ENCODE data around the gene PLAAT5. TPM values are rescaled to one million over a fixed set of nuclear protein-coding genes. Genes with fewer than 3 reads are reported as not detected.
"Not testable (repeated sequence)": the region's sequence is repeated elsewhere in the genome, so short reads cannot be mapped to it uniquely, and the experiment has no call there.

PLAAT5 gene
- total RNA-seq, 3 donors from 2014 or later (not counting 1 experiment from before 2014, with no cell fraction given) = 0.59 to 3.0 (median 0.95) TPM

GRCh38 chr11:63444160-63444559 is 46.8 kb downstream of the PLAAT5 start:
- no peak overlapping the region for H3K27ac ChIP-seq (ENCODE audit: low read length)
- no peaks in the 10 kb centered on the region for H3K36me3 ChIP-seq (ENCODE audit: control insufficient read depth, insufficient read depth, low read length)
- ATAC-seq (no peak), DNase-seq (no peak)
- H3K4me1 ChIP-seq (ENCODE audit: control insufficient read depth, insufficient read depth, low read length) = no peaks in the 10 kb centered on the region
- 80% methylated on average over 1 of the region's 2 CpGs for WGBS (ENCODE audit: insufficient coverage)
- H3K27me3 ChIP-seq (ENCODE audit: control insufficient read depth, insufficient read depth, low read length) = no peaks in the 10 kb centered on the region
- Mint-ChIP-seq H3K27me3 (ENCODE audit: low read depth in 2 of 2) (peaks cover 0 to 27% of the 10 kb centered on the region in 2 donors), H3K4me1 (peaks cover 21 to 40% of the 10 kb centered on the region in 2 donors), H3K36me3 (no peaks in the 10 kb centered on the region), H3K4me3 (no peak overlapping the region), H3K27ac (no peak overlapping the region), H3K9me3 (no peaks in the 10 kb centered on the region)
- no peaks in the 10 kb centered on the region for H3K9me3 ChIP-seq (ENCODE audit: control insufficient read depth, insufficient read depth, low read length)
- TF ChIP-seq CTCF (IDR thresholded peaks at IDR 0.05) = no peak
- intact Hi-C loops (cut with micrococcal nuclease) = no loop called here
- no peak overlapping the region for H3K4me3 ChIP-seq (ENCODE audit: low read length)

GRCh38 chr11:63443714-63444113 is 47.3 kb downstream of the PLAAT5 start:
- Mint-ChIP-seq H3K4me3 (no peak overlapping the region), H3K9me3 (no peaks in the 10 kb centered on the region), H3K36me3 (no peaks in the 10 kb centered on the region), H3K27ac (no peak overlapping the region), H3K27me3 (ENCODE audit: low read depth in 2 of 2) (peaks cover 0 to 27% of the 10 kb centered on the region in 2 donors), H3K4me1 (peaks cover 20 to 38% of the 10 kb centered on the region in 2 donors)
- H3K4me1 ChIP-seq (ENCODE audit: control insufficient read depth, insufficient read depth, low read length) = no peaks in the 10 kb centered on the region
- H3K27ac ChIP-seq (ENCODE audit: low read length) = no peak overlapping the region
- no peaks in the 10 kb centered on the region for H3K36me3 ChIP-seq (ENCODE audit: control insufficient read depth, insufficient read depth, low read length)
- no peaks in the 10 kb centered on the region for H3K27me3 ChIP-seq (ENCODE audit: control insufficient read depth, insufficient read depth, low read length)
- intact Hi-C loops (cut with micrococcal nuclease) = no loop called here
- no peak overlapping the region for H3K4me3 ChIP-seq (ENCODE audit: low read length)
- TF ChIP-seq CTCF (IDR thresholded peaks at IDR 0.05) = no peak
- no peak for ATAC-seq
- H3K9me3 ChIP-seq (ENCODE audit: control insufficient read depth, insufficient read depth, low read length) = no peaks in the 10 kb centered on the region
- 85% methylated on average over 1 of the region's 1 CpG for WGBS (ENCODE audit: insufficient coverage)
- DNase-seq = no peak

GRCh38 chr11:63435831-63436230 is 55.1 kb downstream of the PLAAT5 start:
- H3K36me3 Mint-ChIP-seq, H3K27ac Mint-ChIP-seq: not testable (repeated sequence)
- 14% methylated on average over 3 of the region's 4 CpGs for WGBS (ENCODE audit: insufficient coverage)

GRCh38 chr11:63435351-63435750 is 55.6 kb downstream of the PLAAT5 start:
- H3K27me3 Mint-ChIP-seq (ENCODE audit: low read depth in 2 of 2) = peaks cover 28 to 49% of the 10 kb centered on the region in 2 donors
- H3K4me1 ChIP-seq (ENCODE audit: control insufficient read depth, insufficient read depth, low read length); ATAC-seq; DNase-seq; H3K27ac ChIP-seq (ENCODE audit: low read length); H3K4me1 Mint-ChIP-seq; H3K4me3 ChIP-seq (ENCODE audit: low read length); H3K9me3 ChIP-seq (ENCODE audit: control insufficient read depth, insufficient read depth, low read length); H3K36me3 Mint-ChIP-seq; H3K36me3 ChIP-seq (ENCODE audit: control insufficient read depth, insufficient read depth, low read length); H3K4me3 Mint-ChIP-seq; H3K27me3 ChIP-seq (ENCODE audit: control insufficient read depth, insufficient read depth, low read length); H3K27ac Mint-ChIP-seq; intact Hi-C loops (cut with micrococcal nuclease); H3K9me3 Mint-ChIP-seq: not testable (repeated sequence)
- 81% methylated on average over 15 of the region's 22 CpGs for WGBS (ENCODE audit: insufficient coverage)

More at GRCh38 chr11:63435831-63436230, 55.1 kb downstream of the PLAAT5 start:
- H3K4me3 ChIP-seq (ENCODE audit: low read length); H3K27ac ChIP-seq (ENCODE audit: low read length); ATAC-seq; H3K9me3 Mint-ChIP-seq; DNase-seq; H3K4me3 Mint-ChIP-seq; intact Hi-C loops (cut with micrococcal nuclease); H3K36me3 ChIP-seq (ENCODE audit: control insufficient read depth, insufficient read depth, low read length); H3K4me1 Mint-ChIP-seq; H3K9me3 ChIP-seq (ENCODE audit: control insufficient read depth, insufficient read depth, low read length); H3K27me3 ChIP-seq (ENCODE audit: control insufficient read depth, insufficient read depth, low read length); H3K4me1 ChIP-seq (ENCODE audit: control insufficient read depth, insufficient read depth, low read length): not testable (repeated sequence)
- peaks cover 28 to 49% of the 10 kb centered on the region in 2 donors for H3K27me3 Mint-ChIP-seq (ENCODE audit: low read depth in 2 of 2)

- not testable (repeated sequence) for H3K4me3 Mint-ChIP-seq
These were observed 60.2 kb downstream of the PLAAT5 start for GRCh38 chr11:63430731-63431130.

More at GRCh38 chr11:63430731-63431130, 60.2 kb downstream of the PLAAT5 start:
- WGBS (ENCODE audit: insufficient coverage) = 90% methylated on average over 2 of the region's 2 CpGs
- H3K27ac ChIP-seq (ENCODE audit: low read length); H3K27me3 ChIP-seq (ENCODE audit: control insufficient read depth, insufficient read depth, low read length); H3K4me1 Mint-ChIP-seq; H3K27ac Mint-ChIP-seq; intact Hi-C loops (cut with micrococcal nuclease); H3K4me3 ChIP-seq (ENCODE audit: low read length); H3K4me1 ChIP-seq (ENCODE audit: control insufficient read depth, insufficient read depth, low read length); H3K36me3 ChIP-seq (ENCODE audit: control insufficient read depth, insufficient read depth, low read length); H3K9me3 Mint-ChIP-seq; DNase-seq; H3K36me3 Mint-ChIP-seq; H3K9me3 ChIP-seq (ENCODE audit: control insufficient read depth, insufficient read depth, low read length); ATAC-seq: not testable (repeated sequence)
- H3K27me3 Mint-ChIP-seq (ENCODE audit: low read depth in 2 of 2) = peaks cover 37 to 55% of the 10 kb centered on the region in 2 donors

Data from natural killer cell (primary cell).